Measurements from ENCODE around the gene HS3ST3A1.
"Not testable (repeated sequence)": the region's sequence is repeated elsewhere in the genome, so short reads cannot be mapped to it uniquely, and the experiment has no call there.

Gene HS3ST3A1

DNA sequence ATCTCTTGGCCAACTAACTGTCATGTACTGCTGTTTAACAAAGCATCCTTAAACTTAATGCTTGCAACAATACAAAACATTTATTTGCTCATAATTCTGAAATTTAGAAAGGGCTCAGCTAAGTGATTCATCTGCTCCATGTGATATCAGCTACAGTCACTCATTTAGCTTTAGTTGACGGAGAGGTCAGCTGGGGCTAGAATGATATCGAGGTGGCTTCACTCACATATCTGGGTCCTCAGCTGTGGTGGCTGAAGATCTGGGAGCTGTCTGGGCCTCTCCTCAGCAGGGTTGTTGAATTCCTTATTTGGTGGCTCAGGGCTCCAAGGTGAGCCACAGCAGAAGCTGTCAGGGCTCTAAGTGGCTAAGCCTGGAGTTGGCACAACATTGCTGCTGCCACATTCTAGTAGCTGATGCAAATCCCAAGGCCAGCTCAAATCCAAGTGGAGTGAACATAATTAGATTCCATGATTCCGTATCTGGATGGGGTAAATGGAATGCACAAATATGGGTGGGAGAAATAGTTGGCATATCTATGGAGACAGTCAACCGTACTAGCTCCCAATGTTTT is 62.8 kb downstream of the HS3ST3A1 start:
- DNase-seq (ENCODE audit: low read depth) = no peak

GRCh38 chr17:13537871-13538643 is 63.7 kb downstream of the HS3ST3A1 start:
- no peak for DNase-seq (ENCODE audit: low read depth)

GRCh38 chr17:13537167-13537731 is 64.5 kb downstream of the HS3ST3A1 start:
- DNase-seq (ENCODE audit: low read depth) = no peak

- DNase-seq (ENCODE audit: low read depth) = no peak
These were observed 66.8 kb downstream of the HS3ST3A1 start for GRCh38 chr17:13534946-13535345.

- DNase-seq (ENCODE audit: low read depth) = no peak
These were observed 70.0 kb downstream of the HS3ST3A1 start for GRCh38 chr17:13531721-13532120.

- no peak for DNase-seq (ENCODE audit: low read depth)
These were observed 75.9 kb downstream of the HS3ST3A1 start for GRCh38 chr17:13525876-13526275.

DNA sequence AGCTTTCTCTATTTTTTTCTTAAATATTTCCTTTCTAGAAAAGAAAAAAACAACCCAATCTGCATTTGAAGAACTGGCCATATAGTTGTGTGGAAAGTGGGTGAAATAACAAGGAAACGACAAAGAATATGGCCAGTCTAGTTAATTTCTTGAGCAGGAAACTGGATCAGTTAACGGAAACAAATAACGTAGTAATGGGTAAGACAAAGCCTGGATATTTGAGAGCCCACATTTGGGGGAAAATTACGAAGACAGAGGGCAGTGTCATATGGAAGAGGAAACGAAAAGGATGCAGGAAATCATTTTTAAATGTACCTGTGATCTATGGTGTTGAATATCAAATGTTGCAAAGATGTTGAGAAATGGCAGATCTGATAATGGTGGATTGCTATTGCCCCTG is 78.6 kb downstream of the HS3ST3A1 start:
- no peak for DNase-seq (ENCODE audit: low read depth)

- DNase-seq (ENCODE audit: low read depth) = no peak
These were observed 79.0 kb downstream of the HS3ST3A1 start for GRCh38 chr17:13522749-13523148.

DNA sequence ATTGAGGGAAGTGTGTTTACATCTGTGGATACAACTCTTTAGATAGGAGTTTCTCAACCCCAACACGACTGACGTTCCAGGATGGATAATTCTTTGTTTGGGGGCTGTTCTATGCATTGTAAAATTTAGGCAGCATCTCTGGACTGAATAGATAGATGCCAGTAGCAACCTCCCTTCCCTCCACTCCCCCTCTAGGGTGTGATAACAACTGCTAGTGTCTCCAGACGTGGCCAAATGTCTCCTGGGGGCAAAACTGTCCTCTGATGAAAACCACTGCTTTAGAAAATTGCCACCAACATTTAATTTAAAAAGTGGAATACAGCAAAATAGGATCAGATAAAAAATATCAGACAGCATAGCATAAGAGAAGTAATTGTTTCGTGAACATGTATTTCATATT is 79.9 kb downstream of the HS3ST3A1 start:
- no peak for DNase-seq (ENCODE audit: low read depth)

- no peak for DNase-seq (ENCODE audit: low read depth)
These were observed 80.7 kb downstream of the HS3ST3A1 start for GRCh38 chr17:13520899-13521572.

DNA sequence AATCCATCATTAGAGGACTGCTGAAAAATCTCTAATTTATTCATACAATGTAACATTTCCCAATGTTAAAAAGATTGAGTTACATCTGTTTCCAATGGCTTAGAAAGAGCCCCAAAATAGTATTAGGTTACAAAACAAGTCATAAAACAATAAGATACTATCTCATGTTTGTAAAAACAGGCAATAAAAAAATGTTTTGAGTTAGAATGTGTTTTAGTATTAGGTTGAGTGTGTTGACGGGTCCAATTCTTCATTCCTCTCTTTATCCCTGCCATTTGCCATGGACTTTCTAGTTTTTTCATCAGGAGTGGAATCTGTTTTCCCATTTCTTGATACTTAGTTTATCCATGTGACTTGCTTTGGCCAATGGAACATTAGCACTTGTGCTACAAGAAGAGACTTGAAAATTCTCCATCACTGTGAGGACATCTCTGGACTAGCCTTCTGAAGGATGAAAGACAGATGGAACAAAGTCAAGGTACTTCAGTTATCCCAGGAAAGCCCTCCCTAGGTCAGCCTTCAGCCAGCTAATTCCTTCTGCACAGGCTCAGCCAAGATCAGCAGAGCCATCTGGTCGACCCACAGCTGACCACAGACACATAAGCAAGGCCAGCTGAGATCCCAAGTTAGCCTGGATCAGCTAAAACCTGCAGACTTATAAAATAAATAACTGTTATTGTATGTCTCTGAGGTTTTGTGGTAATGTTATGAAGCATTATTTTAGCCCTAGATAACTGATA is 83.3 kb downstream of the HS3ST3A1 start:
- DNase-seq (ENCODE audit: low read depth) = no peak

DNA sequence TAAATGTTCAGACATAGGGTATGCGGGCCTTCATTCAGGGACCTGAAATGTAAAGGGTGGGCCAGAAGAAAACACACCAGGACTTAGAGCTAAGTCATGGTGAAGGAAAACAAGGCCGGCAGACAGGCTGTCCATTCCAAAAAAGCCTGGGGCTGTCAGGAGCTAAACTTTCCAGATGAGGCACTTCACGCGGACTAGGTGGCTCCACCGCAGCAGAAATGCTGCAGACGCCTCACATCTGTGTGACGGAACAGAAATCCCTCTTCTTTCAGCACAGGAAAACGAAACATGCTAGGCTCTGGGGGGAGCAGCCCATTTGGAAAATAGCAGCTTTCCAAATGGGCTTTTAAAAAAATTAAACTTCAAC is 88.7 kb downstream of the HS3ST3A1 start:
- no peak for DNase-seq (ENCODE audit: low read depth)

GRCh38 chr17:13510062-13510461 is 91.7 kb downstream of the HS3ST3A1 start:
- DNase-seq (ENCODE audit: low read depth) = no peak

DNA sequence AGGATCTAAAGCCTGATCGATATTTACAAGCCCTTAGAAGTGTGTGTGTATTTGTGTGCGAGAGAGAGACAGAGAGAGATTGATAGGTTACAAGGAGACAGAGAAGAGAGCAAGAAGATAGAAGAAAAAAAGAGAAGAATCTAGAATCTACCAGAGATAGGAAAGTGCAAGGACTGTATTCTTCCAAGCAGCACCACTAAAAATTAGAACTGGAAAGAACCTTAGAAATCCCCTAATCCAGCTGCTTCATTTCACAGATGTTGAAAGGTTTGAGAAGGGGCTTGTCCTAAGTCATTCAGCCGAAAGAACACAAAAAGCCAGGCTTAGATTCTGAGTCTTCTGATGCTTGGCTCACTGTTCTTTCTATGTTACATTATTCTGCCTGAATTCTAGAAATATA is 92.2 kb downstream of the HS3ST3A1 start:
- DNase-seq (ENCODE audit: low read depth) = no peak

DNA sequence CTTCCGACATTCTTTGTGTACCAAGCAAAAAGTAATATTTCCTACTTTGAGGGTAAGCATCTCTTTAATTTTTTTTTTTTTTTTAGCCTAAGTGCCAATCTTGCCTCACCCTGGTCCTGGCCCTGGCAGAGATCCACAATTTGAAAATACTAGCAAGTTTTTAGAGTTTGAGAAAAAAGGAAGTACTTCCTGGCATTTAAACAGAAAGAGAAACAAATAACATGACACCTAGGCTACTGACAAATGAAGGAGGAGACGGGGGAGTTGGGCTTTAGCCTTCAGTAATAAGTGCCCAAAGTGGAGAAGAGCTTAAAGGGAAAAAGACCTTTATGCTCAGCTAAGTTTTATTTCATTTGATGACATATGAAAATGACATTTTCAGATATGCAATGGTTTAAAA is 92.8 kb downstream of the HS3ST3A1 start:
- no peak for DNase-seq (ENCODE audit: low read depth)

GRCh38 chr17:13503526-13503925 is 98.2 kb downstream of the HS3ST3A1 start:
- no peak for DNase-seq (ENCODE audit: low read depth)

DNA sequence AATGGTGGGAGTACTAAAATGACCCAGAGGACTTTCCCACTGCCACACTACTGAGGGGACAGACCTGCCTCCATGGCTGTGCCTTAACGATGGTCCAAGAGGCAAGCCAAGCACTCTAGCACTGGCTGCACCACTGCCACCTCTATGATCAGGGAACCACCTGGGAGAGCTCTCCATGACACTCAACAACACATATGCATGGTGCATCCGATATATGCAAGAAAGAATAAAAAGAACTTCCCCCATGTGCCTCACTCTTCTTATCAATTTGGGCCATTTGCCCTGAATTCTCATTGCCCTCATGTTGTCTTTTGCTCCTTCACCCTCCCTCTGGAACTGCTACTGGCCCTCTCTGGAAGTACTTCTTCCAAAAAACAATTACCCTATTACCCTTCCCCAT is 99.5 kb downstream of the HS3ST3A1 start:
- DNase-seq (ENCODE audit: low read depth) = no peak

DNA sequence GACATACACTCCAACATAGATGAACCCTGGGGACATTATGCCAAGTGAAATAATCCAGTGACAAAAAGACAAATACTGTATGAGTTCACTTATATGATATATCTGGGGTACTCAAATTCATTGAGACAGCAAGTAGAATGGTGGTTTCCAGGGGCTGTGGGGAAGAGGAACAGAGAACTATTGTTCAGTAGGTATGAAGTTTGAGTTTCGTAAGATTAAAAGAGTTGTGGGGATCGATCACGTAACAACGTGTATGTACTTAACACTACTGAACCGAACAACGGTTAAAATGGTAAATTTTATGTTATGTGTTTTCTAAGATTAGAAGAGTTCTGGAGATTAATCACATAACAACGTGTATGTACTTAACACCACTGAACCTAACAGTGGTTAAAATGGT is 100.8 kb downstream of the HS3ST3A1 start:
- DNase-seq (ENCODE audit: low read depth) = no peak

DNA sequence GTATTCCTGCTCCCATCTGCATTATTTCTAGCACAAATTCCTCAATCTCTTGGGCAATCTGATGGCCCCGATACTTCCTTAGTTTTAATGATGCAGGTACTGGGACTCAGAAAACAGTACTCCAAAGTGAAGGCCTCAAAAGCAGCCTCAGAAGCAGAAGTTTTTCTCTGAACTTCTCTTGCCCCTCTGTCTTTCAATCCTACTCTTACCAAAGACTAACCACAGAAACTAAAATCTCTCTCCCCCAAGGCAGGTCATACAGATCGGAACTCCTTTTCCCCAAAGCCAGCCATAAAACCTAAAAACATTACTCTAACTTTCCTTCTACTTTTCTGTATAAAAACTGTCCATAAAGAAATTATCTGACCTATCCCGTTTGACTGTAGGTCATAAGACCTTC is 103.5 kb downstream of the HS3ST3A1 start:
- no peak for DNase-seq (ENCODE audit: low read depth)

- DNase-seq (ENCODE audit: low read depth) = not testable (repeated sequence)
These were observed 105.1 kb downstream of the HS3ST3A1 start for GRCh38 chr17:13496553-13497056.

DNA sequence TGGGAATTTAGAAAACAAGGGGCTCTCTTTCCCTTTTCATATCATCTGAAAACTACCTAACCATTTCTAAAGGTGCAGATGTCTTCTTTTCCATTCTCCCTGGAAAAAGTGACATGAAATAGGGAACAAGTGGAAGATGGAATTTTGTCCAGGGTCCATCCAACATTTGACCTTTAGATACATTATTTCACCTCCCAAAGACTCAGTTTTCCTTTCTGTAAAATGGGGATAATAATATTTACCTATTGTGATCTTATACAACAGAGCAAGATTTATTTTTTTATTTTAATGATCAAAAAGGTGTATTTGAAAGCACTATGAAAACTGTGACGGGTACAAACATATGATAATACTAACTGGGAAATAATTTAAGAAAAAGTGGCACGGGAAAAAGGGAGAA is 106.3 kb downstream of the HS3ST3A1 start:
- no peak for DNase-seq (ENCODE audit: low read depth)

DNA sequence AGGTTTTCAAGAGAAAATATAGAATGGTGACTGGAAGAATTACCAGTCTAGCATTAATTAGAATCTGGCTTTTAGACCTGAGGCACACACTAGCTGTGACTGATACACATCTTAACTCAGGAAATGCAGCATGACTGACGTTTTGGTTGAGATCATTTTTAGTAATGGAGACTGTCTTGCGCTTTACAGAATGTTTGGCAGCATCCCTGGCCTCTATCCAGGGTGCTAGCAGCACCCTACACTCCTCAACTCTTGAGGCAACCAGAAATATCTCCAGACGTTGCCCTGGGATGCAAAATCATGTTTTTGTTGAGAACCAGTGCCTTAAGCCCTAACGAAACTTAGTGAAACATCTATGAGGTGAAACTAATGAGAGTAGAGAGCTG is 109.0 kb downstream of the HS3ST3A1 start:
- no peak for DNase-seq (ENCODE audit: low read depth)
